SK-N-SH (cell line): Measurements from ENCODE around the gene ARHGAP20. TPM values are rescaled to one million over a fixed set of nuclear protein-coding genes. Genes with fewer than 3 reads are reported as not detected.

Experiments used
- CTCF ChIA-PET: fragments of 300-600, 350-600 bp; formaldehyde crosslinking; extraction: SDS; loops from one replicate; lab custom pipeline; 2021; lab: Yijun Ruan, JAX
- POLR2A ChIA-PET: fragments of 350-600 bp; sonication (Branson Sonifier 250); formaldehyde crosslinking; extraction: SDS; loops from one replicate; lab custom pipeline; 2020; ENCODE audit warnings: antibody characterized with exemption, inconsistent platforms; lab: Yijun Ruan, JAX
- DNase-seq: peaks from one replicate; pipeline ENCODE4 v3.0.0; 2012
- H2AFZ ChIP-seq: fragments of 200-600 bp; sonication (generic); 2 replicates; pipeline ENCODE4 v1.8.1; 2016; ENCODE audit warnings: antibody characterized with exemption, mild to moderate bottlenecking, low read depth
- H3F3A ChIP-seq: fragments of 200-600 bp; sonication (generic); replicated peaks from 2 replicates; pipeline ENCODE3; 2016; ENCODE audit warnings: antibody characterized with exemption, mild to moderate bottlenecking; ENCODE audit not compliant: insufficient read depth
- H3K27ac ChIP-seq, 2 experiments: fragments of 200-500 bp in 1 of 2; fragments of 200-600 bp in 1 of 2; sonication (Bioruptor generic) in 1 of 2; sonication (generic), shearing (Covaris generic) in 1 of 2; 2 replicates each; pipeline versions ENCODE4 v1.5.1 to v1.6.1; 2014 to 2016; ENCODE audit warnings: low read depth in 2 of 2, inconsistent platforms in 1 of 2, low read length in 1 of 2, mild to moderate bottlenecking in 1 of 2, mixed read lengths in 1 of 2
- H3K27me3 ChIP-seq: fragments of 200-600 bp; sonication (generic), shearing (Covaris generic); 2 replicates; pipeline ENCODE4 v1.6.1; 2016; ENCODE audit warnings: mixed run types; ENCODE audit not compliant: insufficient read depth
- H3K36me3 ChIP-seq, 2 experiments: fragments of 200-500 bp in 1 of 2; fragments of 200-600 bp in 1 of 2; sonication (Bioruptor generic) in 1 of 2; sonication (generic) in 1 of 2; replicated peaks in 1 of 2; 2 replicates each; pipeline versions ENCODE3 to v1.5.1; 2014 to 2016; ENCODE audit warnings: low read length in 1 of 2, mild to moderate bottlenecking in 1 of 2; ENCODE audit not compliant: insufficient read depth in 2 of 2, control insufficient read depth in 1 of 2
- H3K4me1 ChIP-seq, 2 experiments: fragments of 200-500 bp in 1 of 2; fragments of 200-600 bp in 1 of 2; sonication (Bioruptor generic) in 1 of 2; sonication (generic), shearing (Covaris generic) in 1 of 2; 2 replicates each; pipeline versions ENCODE4 v1.5.1 to v1.6.1; 2014 to 2016; ENCODE audit warnings: low read depth in 1 of 2, low read length in 1 of 2, mixed run types in 1 of 2; ENCODE audit not compliant: insufficient read depth in 2 of 2, control insufficient read depth in 1 of 2
- H3K4me2 ChIP-seq: fragments of 200-600 bp; sonication (generic), shearing (Covaris generic); 2 replicates; pipeline ENCODE4 v1.6.1; 2017; ENCODE audit warnings: mixed run types
- H3K4me3 ChIP-seq, 2 experiments: fragments of 200-500 bp in 1 of 2; fragments of 200-600 bp in 1 of 2; sonication (Bioruptor generic) in 1 of 2; sonication (generic), shearing (Covaris generic) in 1 of 2; 2 replicates each; pipeline versions ENCODE4 v1.5.1 to v1.8.1; 2014 to 2016; ENCODE audit warnings: low read depth in 2 of 2, inconsistent platforms in 1 of 2, low read length in 1 of 2, mild to moderate bottlenecking in 1 of 2, mixed read lengths in 1 of 2, moderate library complexity in 1 of 2
- H3K79me2 ChIP-seq: fragments of 200-600 bp; sonication (generic); 2 replicates; pipeline ENCODE4 v1.8.1; 2017; ENCODE audit warnings: mild to moderate bottlenecking; ENCODE audit not compliant: insufficient read depth
- H3K9ac ChIP-seq: fragments of 200-600 bp; sonication (generic); 2 replicates; pipeline ENCODE4 v1.6.1; 2017; ENCODE audit warnings: mixed run types
- H3K9me2 ChIP-seq: fragments of 200-600 bp; sonication (generic); 2 replicates; pipeline ENCODE4 v1.6.1; 2017; ENCODE audit warnings: mixed run types
- H3K9me3 ChIP-seq: fragments of 200-600 bp; sonication (generic); 2 replicates; pipeline ENCODE4 v1.6.1; 2017; ENCODE audit warnings: mixed run types, mild to moderate bottlenecking, moderate library complexity
- H4K20me1 ChIP-seq: fragments of 200-600 bp; sonication (generic); 2 replicates; pipeline ENCODE4 v1.6.1; 2017; ENCODE audit warnings: mild to moderate bottlenecking, mixed run types; ENCODE audit not compliant: insufficient read depth
- EP300 ChIP-seq, 2 experiments: IDR thresholded peaks; 2 replicates each; pipeline versions ENCODE4 v1.4.0 to v1.6.1; 2012; ENCODE audit warnings: borderline replicate concordance in 1 of 2, low read depth in 1 of 2, low read length in 1 of 2
- EZH2phosphoT487 ChIP-seq: fragments of 200-600 bp; sonication (generic); IDR thresholded peaks from 2 replicates; pipeline ENCODE4 v1.6.1; 2017; ENCODE audit warnings: low read depth, mixed run types, mild to moderate bottlenecking, antibody characterized with exemption, moderate library complexity, borderline replicate concordance
- FOXM1 ChIP-seq: IDR thresholded peaks from 2 replicates; pipeline ENCODE4 v1.4.0; 2012; ENCODE audit warnings: low read depth, mild to moderate bottlenecking
- GABPA ChIP-seq: IDR thresholded peaks from 2 replicates; pipeline ENCODE4 v1.4.0; 2012; ENCODE audit warnings: low read depth, mild to moderate bottlenecking
- IRF3 ChIP-seq: fragments of 150-350 bp; IDR thresholded peaks from 2 replicates; pipeline ENCODE4 v1.6.1; 2016; ENCODE audit warnings: mild to moderate bottlenecking, low read depth, low read length
- MXI1 ChIP-seq: IDR thresholded peaks from 2 replicates; pipeline ENCODE4 v1.6.1; 2012; ENCODE audit warnings: mild to moderate bottlenecking, low read depth, low read length, improper control_type of control experiment
- PBX3 ChIP-seq: IDR thresholded peaks from 2 replicates; pipeline ENCODE4; 2012
- RXRA ChIP-seq: IDR thresholded peaks from 2 replicates; pipeline ENCODE4 v1.4.0; 2012; ENCODE audit warnings: low read depth, mild to moderate bottlenecking, borderline replicate concordance
- SIN3A ChIP-seq: IDR thresholded peaks from 2 replicates; pipeline ENCODE4 v1.6.1; 2012; ENCODE audit warnings: low read depth, mild to moderate bottlenecking, low read length, moderate library complexity, borderline replicate concordance
- TEAD4 ChIP-seq: IDR thresholded peaks from 2 replicates; pipeline ENCODE4 v1.4.0; 2012; ENCODE audit warnings: mild to moderate bottlenecking, borderline replicate concordance; ENCODE audit not compliant: insufficient read depth
- USF1 ChIP-seq: IDR thresholded peaks from 2 replicates; pipeline ENCODE4 v1.4.0; 2012; ENCODE audit warnings: low read depth, borderline replicate concordance
- WGBS: methylation state at CpG from one replicate; pipeline ENCODE4 v1.1.6; 2017; ENCODE audit warnings: low lambda C conversion rate; 5-methylcytosine and 5-hydroxymethylcytosine counted together
- polyA plus RNA-seq, 3 experiments: library from polyadenylated mRNA; depleted of rRNA; stranded (reverse); fragments of >200 nt; gene quantifications; 2 replicates each; pipeline ENCODE4 v1.2.3, GENCODE V29; 2012
- TF ChIP-seq, protein P1 (sequence below): fragments of 150-350 bp; IDR thresholded peaks from 2 replicates; pipeline ENCODE4 v1.6.1; 2017; ENCODE audit warnings: antibody characterized with exemption, low read length, low read depth, borderline replicate concordance

ARHGAP20 gene
- polyA plus RNA-seq, 1 of the 3 experiments (the other 2 are of a cell fraction) = 0.76 TPM

GRCh38 chr11:110601936-110602335, 110.3 kb downstream of the ARHGAP20 start:
- H4K20me1 ChIP-seq = no peaks in the 10 kb centered on the region
- DNase-seq = no peak
- H3K4me2 ChIP-seq = no peak overlapping the region
- H3K36me3 ChIP-seq = no peaks in the 10 kb centered on the region
- H3K79me2 ChIP-seq = no peaks in the 10 kb centered on the region
- no peaks in the 10 kb centered on the region for H3K9me3 ChIP-seq
- H3K4me1 ChIP-seq = no peaks in the 10 kb centered on the region
- WGBS = 77% methylated on average over 4 of the region's 4 CpGs
- H2AFZ ChIP-seq = no peak overlapping the region
- ChIA-PET POLR2A (no interaction called here), CTCF (interaction anchor here (1.4 kb wide), 1 partner anchor 9 kb away, joined by 3 read pairs; no protein-coding TSS in a partner anchor)
- no peaks in the 10 kb centered on the region for H3F3A ChIP-seq
- no peaks in the 10 kb centered on the region for H3K9me2 ChIP-seq
- no peak overlapping the region for H3K9ac ChIP-seq
- no peak for TF ChIP-seq GABPA
- H3K4me3 ChIP-seq = no peak overlapping the region
- no peak overlapping the region for H3K27ac ChIP-seq
- H3K27me3 ChIP-seq = no peaks in the 10 kb centered on the region

DNA sequence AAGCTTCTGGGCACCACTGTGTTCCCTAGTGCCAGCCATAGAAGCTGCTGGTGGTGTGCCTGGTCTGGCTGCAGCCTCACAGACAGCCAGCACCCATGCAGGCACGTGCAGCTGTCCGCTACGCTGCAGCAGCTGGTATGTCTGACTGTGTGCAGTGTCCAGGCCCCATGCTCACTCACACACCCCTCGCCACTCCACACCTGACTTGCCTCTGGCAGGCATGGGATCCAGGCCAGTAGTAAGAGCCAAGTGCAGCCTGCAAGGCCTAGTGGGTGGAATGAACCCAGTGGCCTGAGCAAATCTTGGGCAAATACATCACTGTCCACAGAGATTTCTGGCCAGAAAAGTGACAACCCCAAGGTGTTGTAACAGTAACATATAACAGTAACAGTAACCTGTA, 111.9 kb downstream of the ARHGAP20 start:
- no peaks in the 10 kb centered on the region for H3K4me1 ChIP-seq
- no peak overlapping the region for H3K9ac ChIP-seq
- H4K20me1 ChIP-seq = no peaks in the 10 kb centered on the region
- no peaks in the 10 kb centered on the region for H3K9me3 ChIP-seq
- no peaks in the 10 kb centered on the region for H3K27me3 ChIP-seq
- TF ChIP-seq RXRA = no peak
- no peak for TF ChIP-seq SIN3A
- no peak for TF ChIP-seq TEAD4
- TF ChIP-seq IRF3 = no peak
- TF ChIP-seq PBX3 = no peak
- TF ChIP-seq EP300 (IDR thresholded peaks at IDR 0.05; ENCODE audit: borderline replicate concordance in 1 of 2, low read depth in 1 of 2, low read length in 1 of 2) = no peak
- no peak for TF ChIP-seq MXI1
- no peak for TF ChIP-seq EZH2phosphoT487
- TF ChIP-seq, protein P1, sequence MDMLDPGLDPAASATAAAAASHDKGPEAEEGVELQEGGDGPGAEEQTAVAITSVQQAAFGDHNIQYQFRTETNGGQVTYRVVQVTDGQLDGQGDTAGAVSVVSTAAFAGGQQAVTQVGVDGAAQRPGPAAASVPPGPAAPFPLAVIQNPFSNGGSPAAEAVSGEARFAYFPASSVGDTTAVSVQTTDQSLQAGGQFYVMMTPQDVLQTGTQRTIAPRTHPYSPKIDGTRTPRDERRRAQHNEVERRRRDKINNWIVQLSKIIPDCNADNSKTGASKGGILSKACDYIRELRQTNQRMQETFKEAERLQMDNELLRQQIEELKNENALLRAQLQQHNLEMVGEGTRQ = no peak
- no peak for TF ChIP-seq FOXM1
- TF ChIP-seq USF1 = no peak
- WGBS = 57% methylated on average over 1 of the region's 4 CpGs
- CTCF ChIA-PET = interaction anchor here (1.1 to 1.5 kb wide), 4 partner anchors 8 to 822 kb away, joined by 3 read pairs; no protein-coding TSS in a partner anchor
- H3F3A ChIP-seq = no peaks in the 10 kb centered on the region
- no peak overlapping the region for H3K27ac ChIP-seq
- H3K9me2 ChIP-seq = no peaks in the 10 kb centered on the region
- no peak overlapping the region for H2AFZ ChIP-seq
- H3K4me3 ChIP-seq = no peak overlapping the region
- H3K79me2 ChIP-seq = no peaks in the 10 kb centered on the region
- DNase-seq = no peak
- POLR2A ChIA-PET = no interaction called here
- no peak overlapping the region for H3K4me2 ChIP-seq
- no peaks in the 10 kb centered on the region for H3K36me3 ChIP-seq
